HG02840 (cell line): ENCODE measurements around the gene S100A2.
"Not testable (repeated sequence)": the region's sequence is repeated elsewhere in the genome, so short reads cannot be mapped to it uniquely, and the experiment has no call there.

Source experiments
- ATAC-seq: cut with Tn5 transposase; IDR thresholded peaks from one replicate; pipeline ENCODE4 v1.9.1; 2021; ENCODE audit warnings: mild to moderate bottlenecking, moderate library complexity, moderate number of reproducible peaks; ENCODE audit not compliant: unreplicated experiment, low FRiP score

The S100A2 gene

GRCh38 chr1:153592748-153593147 is 27.1 kb upstream of the S100A2 start:
- ATAC-seq: no peak

DNA sequence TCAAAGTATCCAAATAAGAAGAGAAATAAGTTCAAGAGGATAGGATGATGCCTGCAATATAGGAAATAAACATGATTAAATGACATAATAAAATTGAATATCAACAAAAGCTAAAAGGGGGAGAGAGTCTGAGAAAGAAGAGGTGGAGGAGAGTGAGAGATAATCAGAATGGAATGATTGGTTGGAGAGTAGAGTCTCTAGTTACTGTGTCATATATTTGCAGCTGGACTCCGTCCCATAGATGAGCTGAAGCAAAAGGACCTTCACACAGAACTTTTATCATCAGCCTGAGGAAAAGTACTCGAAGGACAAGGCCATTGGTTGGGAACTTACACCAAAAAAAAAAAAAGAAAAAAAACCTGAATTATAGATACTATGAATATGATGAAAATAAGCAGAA is 22.8 kb upstream of the S100A2 start:
- ATAC-seq: no peak

DNA sequence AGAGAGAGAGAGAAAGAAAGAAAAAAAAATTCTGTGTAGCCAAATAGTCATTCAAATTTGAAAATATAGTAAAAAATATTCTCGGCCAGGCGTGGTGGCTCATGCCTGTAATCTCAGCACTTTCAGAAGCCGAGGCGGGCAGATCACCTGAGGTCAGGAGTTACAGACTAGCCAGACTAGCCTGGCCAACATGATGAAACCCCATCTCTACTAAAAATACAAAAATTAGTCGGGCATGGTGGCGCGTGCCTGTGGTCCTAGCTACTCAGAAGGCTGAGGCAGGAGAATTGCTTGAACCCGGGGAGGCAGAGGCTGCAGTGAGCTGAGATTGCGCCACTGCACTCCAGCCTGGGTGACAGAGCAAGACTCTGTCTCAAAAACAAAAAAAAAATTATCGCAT is 22.4 kb upstream of the S100A2 start:
- ATAC-seq: not testable (repeated sequence)

GRCh38 chr1:153587314-153587713 is 21.7 kb upstream of the S100A2 start:
- ATAC-seq: no peak

GRCh38 chr1:153586347-153586746 is 20.7 kb upstream of the S100A2 start:
- no peak for ATAC-seq

GRCh38 chr1:153585006-153585405 is 19.4 kb upstream of the S100A2 start:
- no peak for ATAC-seq

- no peak for ATAC-seq
Observed at GRCh38 chr1:153583976-153584375, 18.3 kb upstream of the S100A2 start.

DNA sequence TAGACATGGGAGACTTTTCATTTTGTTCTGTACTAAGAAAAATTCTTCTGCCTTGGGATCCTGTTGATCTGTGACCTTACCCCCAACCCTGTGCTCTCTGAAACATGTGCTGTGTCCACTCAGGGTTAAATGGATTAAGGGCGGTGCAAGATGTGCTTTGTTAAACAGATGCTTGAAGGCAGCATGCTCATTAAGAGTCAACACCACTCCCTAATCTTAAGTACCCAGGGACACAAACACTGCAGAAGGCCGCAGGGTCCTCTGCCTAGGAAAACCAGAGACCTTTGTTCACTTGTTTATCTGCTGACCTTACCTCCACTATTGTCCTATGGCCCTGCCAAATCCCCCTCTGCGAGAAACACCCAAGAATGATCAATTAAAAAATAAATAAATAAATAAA is 17.9 kb upstream of the S100A2 start:
- ATAC-seq: not testable (repeated sequence)

- not testable (repeated sequence) for ATAC-seq
Observed at GRCh38 chr1:153582836-153583235, 17.2 kb upstream of the S100A2 start.

DNA sequence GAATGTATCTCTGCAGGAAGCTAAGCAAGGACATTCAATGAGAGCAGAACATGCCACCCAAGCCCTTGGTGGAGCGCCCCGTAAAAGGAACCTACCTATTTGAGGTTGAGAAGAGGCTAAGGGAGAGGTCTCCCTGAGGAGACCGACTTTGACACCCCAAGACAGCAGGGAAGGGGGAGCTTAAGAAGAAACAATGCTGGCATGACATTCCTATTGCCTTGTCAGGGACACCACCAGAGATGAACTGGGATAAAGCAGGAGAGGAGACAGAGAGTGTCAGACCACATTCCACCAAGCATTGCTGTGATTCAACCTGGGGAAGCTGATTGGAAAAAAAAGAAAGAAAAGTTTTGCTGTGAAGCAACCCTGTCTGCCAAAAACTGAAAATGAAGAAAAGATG is 13.3 kb upstream of the S100A2 start:
- no peak for ATAC-seq

DNA sequence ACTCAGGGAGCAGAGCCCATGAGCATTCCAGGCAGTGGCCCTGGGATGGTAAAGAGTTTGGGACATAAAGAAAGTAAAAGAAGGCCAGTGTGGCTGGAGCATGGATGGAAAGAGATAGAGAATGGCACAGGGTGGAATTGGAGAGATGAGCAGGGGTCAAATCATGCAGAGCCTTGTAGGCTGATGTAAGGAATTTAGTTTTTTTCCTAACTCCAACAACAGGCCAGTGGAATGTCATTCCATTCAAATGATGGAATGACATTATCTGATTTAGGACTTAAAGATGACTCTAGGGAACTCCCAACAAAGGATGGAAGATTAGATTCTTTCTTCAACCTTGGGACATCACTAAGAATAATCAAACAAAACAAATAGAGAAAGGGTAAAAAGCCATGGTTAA is 12.8 kb upstream of the S100A2 start:
- ATAC-seq: no peak

DNA sequence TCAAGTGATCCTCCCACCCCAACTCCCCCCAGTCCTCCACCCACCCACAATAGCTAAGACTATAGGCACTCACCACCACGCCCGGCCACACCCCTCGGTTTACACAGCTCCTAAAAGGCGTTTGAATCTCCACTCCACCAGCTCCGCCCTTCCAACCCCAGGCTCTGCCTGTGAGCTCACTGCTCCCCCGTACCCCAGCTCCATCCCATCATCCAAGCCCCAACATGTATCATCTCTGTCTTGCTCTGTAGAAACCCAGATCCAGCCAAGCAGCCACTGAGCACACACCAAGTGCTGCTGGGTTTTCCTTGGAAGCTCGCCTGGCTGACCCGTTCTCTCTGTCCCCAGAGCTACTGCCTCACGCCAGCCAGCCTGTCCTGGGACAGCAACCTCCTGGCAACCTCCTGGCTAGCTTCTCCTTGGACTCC is 12.0 kb upstream of the S100A2 start:
- ATAC-seq: no peak

DNA sequence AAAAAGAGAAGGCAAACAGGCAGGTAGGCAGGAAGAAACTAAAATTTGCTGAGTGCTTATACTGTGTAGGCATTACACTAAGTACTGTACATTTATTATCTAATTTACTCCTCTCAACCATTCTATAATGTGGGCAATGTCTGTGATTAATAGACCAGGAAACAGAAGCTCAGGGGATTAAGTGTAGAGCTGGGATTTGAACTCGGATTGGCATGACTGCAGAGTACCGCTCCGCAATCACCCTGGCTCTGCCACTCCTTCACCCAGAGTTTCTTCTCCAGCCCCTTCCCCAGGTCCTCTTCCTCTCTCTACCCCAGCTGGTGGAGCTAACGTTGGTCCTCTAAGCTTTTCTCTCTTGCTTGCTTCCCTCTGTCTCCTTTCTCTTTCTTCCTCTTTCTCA is 11.5 kb upstream of the S100A2 start:
- no peak for ATAC-seq

GRCh38 chr1:153575497-153575896 is 9.9 kb upstream of the S100A2 start:
- ATAC-seq: not testable (repeated sequence)

DNA sequence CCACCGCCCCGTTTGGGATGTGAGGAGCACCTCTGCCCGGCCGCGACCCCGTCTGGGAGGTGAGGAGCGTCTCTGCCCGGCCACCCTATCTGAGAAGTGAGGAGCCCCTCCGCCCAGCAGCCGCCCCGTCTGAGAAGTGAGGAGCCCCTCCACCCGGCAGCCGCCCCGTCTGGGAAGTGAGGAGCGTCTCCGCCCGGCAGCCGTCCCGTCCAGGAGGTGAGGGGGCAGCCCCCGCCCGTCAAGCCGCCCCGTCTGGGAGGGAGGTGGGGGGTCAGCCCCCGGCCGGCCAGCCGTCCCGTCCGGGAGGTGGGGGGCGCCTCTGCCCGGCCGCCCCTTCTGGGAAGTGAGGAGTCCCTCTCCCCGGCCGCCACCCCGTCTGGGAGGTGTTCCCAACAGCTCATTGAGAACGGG is 9.4 kb upstream of the S100A2 start:
- ATAC-seq: not testable (repeated sequence)

GRCh38 chr1:153573351-153573750 is 7.7 kb upstream of the S100A2 start:
- no peak for ATAC-seq

DNA sequence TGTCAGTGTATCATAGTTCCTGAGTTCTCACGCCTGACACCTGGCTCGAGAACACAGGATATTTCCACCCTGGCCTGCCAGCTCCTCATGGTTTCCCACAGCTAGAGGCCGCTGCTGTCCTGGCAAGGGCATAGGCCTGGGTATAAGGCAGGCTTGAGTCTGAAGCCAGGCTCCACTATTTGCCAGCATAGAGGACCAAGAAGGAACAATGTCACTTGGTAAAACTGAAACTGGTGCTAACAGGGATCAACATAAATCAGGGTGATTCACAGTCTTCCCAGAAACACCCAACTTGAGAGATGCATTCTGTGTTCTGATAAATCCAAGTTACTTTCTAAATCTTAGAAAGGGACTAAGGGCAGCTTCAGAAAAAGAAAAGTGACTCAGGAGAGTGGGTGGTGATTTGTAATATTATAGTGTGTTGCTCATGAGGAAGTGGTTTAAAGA is 6.9 kb upstream of the S100A2 start:
- no peak for ATAC-seq

DNA sequence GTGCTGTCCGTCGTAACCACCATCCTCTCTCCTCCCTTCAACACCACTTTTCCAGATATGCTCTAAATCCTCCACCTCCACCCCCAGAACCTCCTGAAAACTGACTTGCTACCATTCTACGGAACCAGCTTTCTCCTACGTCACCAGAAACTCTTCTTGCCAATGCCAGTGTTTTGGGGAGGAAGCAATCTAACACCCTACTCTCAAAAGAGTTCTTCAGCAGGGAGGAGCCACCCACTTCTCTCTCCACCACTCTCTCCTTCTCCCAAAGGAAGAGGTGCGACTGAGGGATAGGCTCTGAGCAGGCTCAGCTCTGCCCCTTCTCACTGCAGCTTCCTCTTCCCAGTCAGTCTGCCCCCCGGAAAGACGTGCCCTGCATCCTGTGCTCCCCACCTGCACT is 6.1 kb upstream of the S100A2 start:
- ATAC-seq: no peak

GRCh38 chr1:153570874-153571273 is 5.2 kb upstream of the S100A2 start:
- ATAC-seq: no peak

GRCh38 chr1:153569465-153569864 is 3.8 kb upstream of the S100A2 start:
- no peak for ATAC-seq

DNA sequence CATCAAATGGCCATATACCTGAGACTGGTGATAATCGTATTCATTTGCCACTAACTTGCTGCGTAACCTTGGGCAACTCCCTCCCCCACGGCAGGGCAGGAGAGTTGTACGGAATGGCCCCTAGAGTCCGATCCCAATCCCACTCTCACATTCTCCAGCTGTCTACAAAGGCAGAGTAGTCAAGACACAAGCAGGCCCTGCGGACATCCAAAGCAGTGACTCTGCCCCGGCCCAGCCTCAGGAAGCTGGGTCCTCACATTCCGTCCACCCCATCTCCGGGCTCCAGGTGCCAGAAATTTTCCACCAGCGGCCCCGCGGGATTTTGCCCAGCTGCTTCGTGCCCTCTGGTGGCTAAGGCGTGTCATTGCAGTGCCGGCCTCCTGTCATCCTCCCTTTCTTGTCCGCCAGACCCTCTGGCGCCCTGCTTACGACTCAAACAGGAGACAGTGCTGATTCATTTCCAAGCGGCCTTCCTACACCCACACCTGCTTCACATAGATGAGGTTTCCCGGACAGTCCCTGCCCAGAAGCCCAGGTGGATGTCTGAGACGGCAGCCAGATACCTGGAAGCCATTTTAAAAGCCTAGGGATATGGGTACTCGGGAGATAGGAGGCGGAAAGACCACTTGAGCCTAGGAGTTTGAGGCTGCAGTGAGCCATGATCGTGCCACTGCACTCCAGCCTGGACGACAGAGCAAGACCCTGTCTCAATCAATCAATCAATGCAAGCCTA is 2.9 kb upstream of the S100A2 start:
- ATAC-seq: no peak

DNA sequence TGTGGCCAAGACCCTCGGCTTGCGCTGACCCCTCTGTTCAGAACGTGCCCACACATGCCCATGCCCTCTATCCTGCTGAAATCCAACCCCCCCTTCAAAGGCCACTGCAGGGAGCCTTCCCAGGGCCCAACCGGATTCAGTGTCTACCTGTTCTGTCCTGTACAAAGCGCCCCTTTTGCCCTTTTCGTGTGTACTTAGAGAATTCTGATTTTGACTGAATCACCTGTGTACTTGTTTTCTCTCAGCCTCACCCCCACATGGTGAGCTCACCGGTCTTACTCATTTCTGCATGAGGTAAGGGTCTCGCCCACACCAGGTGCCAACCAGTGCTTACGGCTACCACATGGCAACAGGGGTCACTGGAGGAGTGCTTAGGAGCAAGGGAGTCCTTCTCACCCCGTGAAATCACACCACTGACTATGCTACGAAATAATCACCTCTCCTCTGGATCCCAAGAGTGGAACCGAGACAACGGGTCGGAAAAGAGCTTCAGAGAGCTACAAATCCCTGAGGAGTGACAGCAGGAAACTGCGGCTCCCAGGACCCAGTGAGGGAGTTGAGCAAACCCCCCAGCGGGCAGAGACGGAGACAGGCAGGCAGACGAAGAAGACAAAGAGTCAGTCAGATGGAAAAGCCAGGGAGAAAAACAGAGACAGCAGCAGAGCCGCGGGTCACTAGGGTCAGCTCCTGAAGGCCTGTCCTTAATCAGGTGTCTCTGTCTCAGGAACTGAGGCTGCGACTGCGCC is 2.1 kb upstream of the S100A2 start:
- no peak for ATAC-seq
